Ammon's horn (tissue), 1 donor: ENCODE results near the gene SENP1.

ENCODE experiments used
- DNase-seq: peaks from one replicate; pipeline ENCODE4 v3.0.0-alpha.2; 2016; ENCODE audit warnings: low spot score

Gene SENP1

GRCh38 chr12:48067250-48067938, 38.5 kb downstream of the SENP1 start:
- no peak for DNase-seq

GRCh38 chr12:48065041-48065440, 40.8 kb downstream of the SENP1 start:
- no peak for DNase-seq

- no peak for DNase-seq
Measured at GRCh38 chr12:48063530-48063929, 42.3 kb downstream of the SENP1 start.

GRCh38 chr12:48061938-48062719, 43.8 kb downstream of the SENP1 start:
- no peak for DNase-seq

- no peak for DNase-seq
Measured at GRCh38 chr12:48060474-48060873, 45.4 kb downstream of the SENP1 start.

- no peak for DNase-seq
Measured at GRCh38 chr12:48058771-48059170, 47.1 kb downstream of the SENP1 start.

- no peak for DNase-seq
Measured at GRCh38 chr12:48054955-48055821, 50.7 kb downstream of the SENP1 start.

- DNase-seq = no peak
Measured at GRCh38 chr12:48053883-48054282, 52.0 kb downstream of the SENP1 start.

GRCh38 chr12:48053122-48053521, 52.8 kb downstream of the SENP1 start:
- no peak for DNase-seq

GRCh38 chr12:48051681-48052080, 54.2 kb downstream of the SENP1 start:
- DNase-seq = no peak

GRCh38 chr12:48050174-48050573, 55.7 kb downstream of the SENP1 start:
- no peak for DNase-seq

- DNase-seq = no peak
Measured at GRCh38 chr12:48045965-48046518, 59.8 kb downstream of the SENP1 start.

GRCh38 chr12:48045061-48045846, 60.6 kb downstream of the SENP1 start:
- DNase-seq = no peak

- no peak for DNase-seq
Measured at GRCh38 chr12:48044396-48044795, 61.5 kb downstream of the SENP1 start.

- no peak for DNase-seq
Measured at GRCh38 chr12:48043771-48044170, 62.1 kb downstream of the SENP1 start.

GRCh38 chr12:48041591-48042423, 64.1 kb downstream of the SENP1 start:
- no peak for DNase-seq

- no peak for DNase-seq
Measured at GRCh38 chr12:48040354-48040753, 65.5 kb downstream of the SENP1 start.

GRCh38 chr12:48039151-48039550, 66.7 kb downstream of the SENP1 start:
- no peak for DNase-seq

GRCh38 chr12:48038085-48038484, 67.8 kb downstream of the SENP1 start:
- no peak for DNase-seq

- DNase-seq = no peak
Measured at GRCh38 chr12:48037267-48037915, 68.5 kb downstream of the SENP1 start.
